HG03039 (cell line): ENCODE results near the gene JAM3.

ENCODE experiments used
- ATAC-seq: cut with Tn5 transposase; IDR thresholded peaks from one replicate; pipeline ENCODE4 v1.9.1; 2021; ENCODE audit warnings: mild to moderate bottlenecking, moderate library complexity; ENCODE audit not compliant: unreplicated experiment

JAM3 gene

GRCh38 chr11:134142536-134142935, 73.7 kb downstream of the JAM3 start:
- no peak for ATAC-seq

DNA sequence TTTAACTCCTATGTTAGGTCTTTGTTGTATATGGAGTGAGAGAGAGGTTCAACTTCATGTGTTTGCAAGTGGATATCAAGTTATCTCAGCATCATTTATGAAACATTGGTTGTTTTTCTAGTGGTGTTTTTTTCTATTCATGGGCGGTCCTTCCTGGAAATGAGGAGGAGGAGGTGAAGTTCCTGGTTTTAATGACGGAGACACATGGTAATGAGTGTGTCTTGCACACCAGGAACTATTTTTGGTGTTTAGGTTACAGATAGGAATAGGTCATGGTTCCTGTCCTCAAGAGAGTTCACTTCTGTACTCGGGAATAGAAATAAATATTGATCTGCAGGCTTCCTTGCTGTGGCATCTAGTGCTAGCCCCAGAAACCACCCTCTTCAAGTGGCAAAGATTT, 74.9 kb downstream of the JAM3 start:
- ATAC-seq = no peak

DNA sequence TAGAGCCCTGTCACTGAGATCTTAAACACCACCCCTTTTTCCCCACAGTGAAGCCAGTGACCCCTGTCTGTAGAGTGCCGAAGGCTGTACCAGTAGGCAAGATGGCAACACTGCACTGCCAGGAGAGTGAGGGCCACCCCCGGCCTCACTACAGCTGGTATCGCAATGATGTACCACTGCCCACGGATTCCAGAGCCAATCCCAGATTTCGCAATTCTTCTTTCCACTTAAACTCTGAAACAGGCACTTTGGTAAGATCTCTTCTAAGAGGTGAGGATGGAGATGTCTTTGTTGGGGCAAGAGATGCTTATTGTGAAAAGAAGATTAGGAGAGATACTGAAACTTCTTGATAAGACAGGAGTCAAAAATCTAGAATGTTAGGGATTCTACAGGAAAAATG, 75.9 kb downstream of the JAM3 start:
- ATAC-seq = no peak

GRCh38 chr11:134145715-134146114, 76.8 kb downstream of the JAM3 start:
- no peak for ATAC-seq

DNA sequence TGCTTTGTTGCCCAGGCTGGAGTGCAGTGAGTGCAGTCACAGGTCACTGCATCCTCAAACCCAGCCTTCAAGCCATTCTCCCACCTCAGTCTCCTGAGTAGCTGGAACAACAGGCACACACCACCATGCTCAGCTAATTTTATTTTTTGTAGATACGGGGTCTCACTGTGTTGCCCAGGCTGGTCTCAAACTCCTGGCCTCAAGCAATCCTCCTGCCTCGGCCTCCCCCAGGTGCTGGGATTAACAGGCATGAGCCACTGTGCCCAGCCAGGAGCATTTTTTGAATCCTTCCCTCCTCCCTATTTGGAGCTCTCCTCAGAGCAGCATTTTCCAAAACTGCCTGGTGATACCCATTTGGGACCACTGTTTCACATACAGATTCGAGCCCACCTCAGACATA, 77.7 kb downstream of the JAM3 start:
- ATAC-seq = no peak

DNA sequence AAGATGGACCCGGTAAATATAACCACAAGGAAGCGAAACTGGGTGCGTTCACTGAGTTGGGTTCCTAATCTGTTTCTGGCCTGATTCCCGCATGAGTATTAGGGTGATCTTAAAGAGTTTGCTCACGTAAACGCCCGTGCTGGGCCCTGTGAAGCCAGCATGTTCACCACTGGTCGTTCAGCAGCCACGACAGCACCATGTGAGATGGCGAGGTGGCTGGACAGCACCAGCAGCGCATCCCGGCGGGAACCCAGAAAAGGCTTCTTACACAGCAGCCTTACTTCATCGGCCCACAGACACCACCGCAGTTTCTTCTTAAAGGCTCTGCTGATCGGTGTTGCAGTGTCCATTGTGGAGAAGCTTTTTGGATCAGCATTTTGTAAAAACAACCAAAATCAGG, 80.5 kb downstream of the JAM3 start:
- no peak for ATAC-seq

GRCh38 chr11:134150195-134150903, 81.5 kb downstream of the JAM3 start:
- ATAC-seq = no peak

DNA sequence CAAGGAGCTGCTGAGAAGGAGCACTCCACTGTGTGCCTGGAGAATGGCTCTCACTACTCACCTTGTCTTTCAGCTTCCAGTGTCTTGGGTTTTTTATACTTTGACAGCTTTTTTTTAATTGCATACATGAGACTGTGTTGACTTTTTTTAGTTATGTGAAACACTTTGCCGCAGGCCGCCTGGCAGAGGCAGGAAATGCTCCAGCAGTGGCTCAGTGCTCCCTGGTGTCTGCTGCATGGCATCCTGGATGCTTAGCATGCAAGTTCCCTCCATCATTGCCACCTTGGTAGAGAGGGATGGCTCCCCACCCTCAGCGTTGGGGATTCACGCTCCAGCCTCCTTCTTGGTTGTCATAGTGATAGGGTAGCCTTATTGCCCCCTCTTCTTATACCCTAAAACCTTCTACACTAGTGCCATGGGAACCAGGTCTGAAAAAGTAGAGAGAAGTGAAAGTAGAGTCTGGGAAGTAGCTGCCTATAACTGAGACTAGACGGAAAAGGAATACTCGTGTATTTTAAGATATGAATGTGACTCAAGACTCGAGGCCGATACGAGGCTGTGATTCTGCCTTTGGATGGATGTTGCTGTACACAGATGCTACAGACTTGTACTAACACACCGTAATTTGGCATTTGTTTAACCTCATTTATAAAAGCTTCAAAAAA, 82.3 kb downstream of the JAM3 start:
- no peak for ATAC-seq

DNA sequence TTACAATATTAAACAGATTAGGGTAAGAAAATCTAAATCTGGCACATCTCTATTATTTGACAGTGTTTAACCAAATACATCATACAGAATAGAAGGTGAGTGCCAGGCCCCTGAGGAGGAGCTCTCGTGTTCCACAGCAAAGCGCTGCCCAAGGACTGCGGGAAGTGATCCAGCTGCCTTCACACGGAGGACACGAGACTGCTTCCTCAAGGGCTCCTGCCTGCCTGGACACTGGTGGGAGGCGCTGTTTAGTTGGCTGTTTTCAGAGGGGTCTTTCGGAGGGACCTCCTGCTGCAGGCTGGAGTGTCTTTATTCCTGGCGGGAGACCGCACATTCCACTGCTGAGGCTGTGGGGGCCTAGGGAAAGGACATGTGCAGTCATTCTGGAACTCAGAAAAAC, 83.8 kb downstream of the JAM3 start:
- ATAC-seq = no peak

DNA sequence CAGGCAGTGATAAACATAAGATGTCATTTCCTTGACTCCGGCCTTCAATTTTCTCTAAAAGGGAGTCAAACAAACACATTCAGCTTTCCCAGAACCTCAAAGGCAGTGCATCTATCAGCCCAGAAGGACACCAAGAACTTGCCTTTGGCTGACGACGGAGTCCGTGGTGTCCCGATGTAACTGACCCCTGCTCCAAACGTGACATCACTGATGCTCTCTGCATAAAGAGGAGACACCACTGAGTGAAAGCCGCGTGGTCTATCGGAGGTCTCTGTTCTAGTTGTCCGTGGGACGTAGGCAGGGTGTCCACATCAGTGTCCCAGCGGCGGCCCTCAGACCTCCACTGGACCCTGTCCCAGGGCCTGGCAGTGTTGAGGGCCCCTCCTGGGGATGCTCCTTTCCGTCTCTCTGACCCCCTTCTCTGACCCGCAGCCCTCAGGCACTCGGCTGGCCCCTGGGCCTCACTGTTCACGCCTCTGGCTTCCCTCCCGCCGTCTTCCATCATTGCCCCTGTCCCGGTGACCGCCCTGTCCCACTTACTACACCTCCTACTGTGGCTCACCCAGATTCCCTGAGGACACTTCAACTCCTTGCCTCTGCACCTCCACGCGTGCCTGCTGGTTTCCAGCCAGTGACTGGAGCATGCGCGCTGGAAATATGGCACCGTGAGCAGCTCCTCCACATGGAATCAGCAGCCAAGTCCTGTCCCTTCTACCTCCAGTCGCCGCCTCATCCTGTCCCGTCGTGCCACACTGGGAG, 84.5 kb downstream of the JAM3 start:
- ATAC-seq = no peak

GRCh38 chr11:134154441-134154840, 85.6 kb downstream of the JAM3 start:
- no peak for ATAC-seq

DNA sequence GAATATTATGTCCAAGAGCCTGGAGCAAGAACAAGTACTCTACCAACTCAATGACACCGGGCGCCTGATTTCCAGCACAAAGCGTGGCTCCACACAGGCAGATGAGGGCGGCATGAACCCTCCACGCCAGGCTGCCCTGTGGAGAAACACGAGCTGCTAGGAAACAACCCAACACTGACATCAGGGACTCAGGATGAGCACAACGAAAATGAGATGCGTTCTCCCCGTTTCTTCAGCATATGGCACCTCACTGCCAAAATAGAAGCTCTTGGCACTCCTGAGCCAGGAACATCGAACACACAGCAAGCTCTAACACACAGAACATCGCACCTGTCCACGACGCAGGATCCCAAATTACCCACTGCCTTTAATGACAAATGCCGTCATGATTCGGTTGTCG, 86.6 kb downstream of the JAM3 start:
- no peak for ATAC-seq

- ATAC-seq = no peak
Measured at GRCh38 chr11:134155946-134156865, 87.3 kb downstream of the JAM3 start.

- no peak for ATAC-seq
Measured at GRCh38 chr11:134157451-134157850, 88.6 kb downstream of the JAM3 start.

DNA sequence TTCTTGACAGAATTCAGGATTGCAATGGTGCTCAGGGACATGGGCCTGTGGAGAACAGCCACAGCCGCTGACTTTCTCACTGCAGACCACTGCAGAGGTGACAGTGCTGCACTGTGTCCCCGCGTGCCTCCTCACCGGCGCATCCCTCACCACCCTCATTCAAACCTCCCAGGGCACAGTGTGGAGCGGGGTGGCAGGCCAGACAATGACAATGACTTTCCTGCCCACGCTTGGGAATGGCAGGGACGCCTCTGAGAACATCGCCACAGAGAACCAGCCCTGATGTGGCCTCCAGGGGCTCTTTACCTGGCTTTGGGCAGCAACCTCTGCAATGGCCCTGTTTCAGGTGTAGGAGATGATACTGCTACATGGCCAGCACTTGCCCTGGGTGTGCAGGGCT, 89.2 kb downstream of the JAM3 start:
- ATAC-seq = no peak

DNA sequence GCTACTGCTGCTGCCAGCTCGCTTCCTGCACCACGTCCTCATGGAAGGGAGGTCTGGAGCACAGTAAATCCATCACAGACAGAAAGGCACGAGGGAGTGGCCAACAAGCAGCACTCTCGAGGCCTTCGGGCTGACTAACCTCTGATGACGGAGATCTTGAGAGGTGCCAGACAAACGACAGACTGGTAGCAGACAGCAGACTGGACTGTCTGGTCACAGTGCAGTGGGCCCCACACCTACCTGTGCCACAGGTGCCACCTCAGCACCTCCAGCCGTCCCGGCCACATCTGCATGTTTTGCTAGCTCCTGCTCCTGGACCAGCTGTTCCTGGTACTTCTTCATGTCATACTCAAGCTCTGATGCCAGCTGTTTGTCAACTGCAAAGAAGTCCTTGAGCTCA, 90.8 kb downstream of the JAM3 start:
- ATAC-seq = no peak

- ATAC-seq = no peak
Measured at GRCh38 chr11:134164490-134165370, 95.9 kb downstream of the JAM3 start.

GRCh38 chr11:134170177-134170918, 101.5 kb downstream of the JAM3 start:
- no peak for ATAC-seq

DNA sequence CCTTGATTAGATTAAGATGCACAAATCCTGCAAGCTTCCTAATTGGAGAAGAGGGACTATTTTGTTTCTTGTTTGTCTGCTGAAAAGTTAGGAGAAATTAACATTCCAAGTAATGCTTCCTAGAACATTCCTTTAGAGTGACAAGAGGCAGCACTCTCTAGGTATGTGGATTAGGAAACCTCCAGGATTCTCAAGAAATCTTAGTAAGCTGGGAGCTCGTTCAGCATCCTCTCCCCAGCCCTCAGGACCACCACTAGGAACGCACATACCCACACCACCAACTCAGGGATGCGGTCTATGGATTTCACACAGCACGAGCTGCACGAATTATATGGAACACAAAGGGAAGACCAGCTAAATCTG, 102.0 kb downstream of the JAM3 start:
- ATAC-seq = no peak
